Heart left ventricle (tissue), 16 donors: ENCODE results near the gene ABCC11. TPM values are rescaled to one million over a fixed set of nuclear protein-coding genes. Genes with fewer than 3 reads are reported as not detected.

ENCODE experiments used
- ATAC-seq, 4 donors: fragments of 200-7000 bp; cut with Tn5 transposase; one replicate each; pipeline ENCODE4 v1.9.1; 2020 to 2022; ENCODE audit warnings: moderate library complexity in 4 of 4, mild to moderate bottlenecking in 3 of 4, moderate number of reproducible peaks in 1 of 4
- DNase-seq, 5 donors: peaks; one replicate each; pipeline ENCODE4 v3.0.0-alpha.2; 2020
- H3K27ac ChIP-seq, 12 donors: fragments of 200-600 bp; sonication (generic) in 4 of 12; one replicate each; pipeline versions ENCODE4 v1.5.0 to v1.8.0; 2016 to 2022; ENCODE audit warnings: mild to moderate bottlenecking in 2 of 12
- H3K27me3 ChIP-seq, 9 donors: fragments of 200-600 bp; sonication (generic) in 2 of 9; one replicate each; pipeline versions ENCODE4 v1.5.1 to v1.8.0; 2016 to 2022; ENCODE audit warnings: mild to moderate bottlenecking in 3 of 9
- H3K36me3 ChIP-seq, 9 donors: fragments of 200-600 bp; sonication (generic) in 2 of 9; one replicate each; pipeline versions ENCODE4 v1.5.0 to v1.8.0; 2018 to 2022; ENCODE audit warnings: mild to moderate bottlenecking in 2 of 9
- H3K4me1 ChIP-seq, 12 donors: fragments of 200-600 bp; sonication (generic) in 4 of 12; one replicate each; pipeline versions ENCODE4 v1.5.0 to v1.8.0; 2016 to 2022; ENCODE audit warnings: mild to moderate bottlenecking in 3 of 12
- H3K4me3 ChIP-seq, 12 donors: fragments of 200-600 bp; sonication (generic) in 4 of 12; one replicate each; pipeline versions ENCODE4 v1.5.0 to v1.8.0; 2017 to 2022; ENCODE audit warnings: mild to moderate bottlenecking in 9 of 12, moderate library complexity in 4 of 12
- H3K9me3 ChIP-seq, 12 donors: fragments of 200-600 bp; sonication (generic) in 4 of 12; one replicate each; pipeline versions ENCODE4 v1.5.0 to v1.8.0; 2016 to 2022; ENCODE audit warnings: mild to moderate bottlenecking in 1 of 12
- CTCF ChIP-seq, 12 donors: fragments of 200-600 bp; sonication (generic) in 4 of 12; IDR thresholded peaks; one replicate each; pipeline versions ENCODE4 v1.5.0 to v1.8.0; 2018 to 2022; ENCODE audit warnings: antibody characterized with exemption in 12 of 12, mild to moderate bottlenecking in 5 of 12
- POLR2A ChIP-seq, 2 donors: fragments of 450-650 bp; IDR thresholded peaks; one replicate each; pipeline ENCODE4 v1.6.1; 2017; ENCODE audit warnings: antibody characterized with exemption in 2 of 2, mild to moderate bottlenecking in 2 of 2, moderate library complexity in 2 of 2
- WGBS, 4 donors: extraction: QIAGEN DNeasy Blood & Tissue Kit in 2 of 4; methylation state at CpG; one replicate each; pipeline versions ENCODE4 v1.1.5 to v1.1.7; 2013 to 2018; 5-methylcytosine and 5-hydroxymethylcytosine counted together
- intact Hi-C, 10 donors: fragments of 100-400 bp; cut with DNase I; formaldehyde crosslinking; loops; one replicate each; pipeline versions ENCODE4 v1.11.1 to v1.14.2; 2022
- polyA plus RNA-seq, 2 donors: library from polyadenylated mRNA; stranded (reverse); fragments of 200-250 nt; gene quantifications; one replicate each; pipeline ENCODE4 v1.2.3, GENCODE V29; 2013
- total RNA-seq, 9 donors: library from RNA; depleted of rRNA in 2 of 9; stranded (reverse); fragments of >200 nt in 2 of 9; fragmentation: NEBNext Ultra II Directional in 3 of 9; extraction: Animal tissue kit (Norgen Biotek cat#: 25700) in 3 of 9; gene quantifications; one replicate each; pipeline versions ENCODE4 v1.1.0 to v1.2.4, GENCODE V29; 2016 to 2023
- donor health status: ischemic (EF 13 %, LVEDD 7.1; RV severe dilation, severe dysfunction).
- donor health status: healthy with polysubstance abuse.
- donor health status: DM: no; HTN: yes; CAD: no.
- donor health status: DM: no; HTN: no; CAD: no.
- donor health status: ischemic (EF 25% LVEDD 6.9; RV normal size, moderate dysfunction).
- donor health status: ischemic (EF 25% LVEDD 5.7; RV mildly dilated, moderate dysfunction).
- donor health status: healthy.
- donor health status: DM: yes; HTN: yes; CAD: no.
- donor health status: ischemic (EF 35%, LVEDD 5.7; RV mildly dilated, moderate dysfunction).
- donor health status: nonischemic (EF 11% LVEDD 7.7; RV severe dilation, severe dysfunction).
- donor health status: DM: yes; HTN: yes; CAD: no.
- donor health status: PGD.
- donor health status: ischemic (EF 29% LVEDD 5.4; RV normal size, mild dysfunction).
- donor health status: nonischemic (EF 23%, LVEDD 6.1; RV moderate dilation, normal function).

The ABCC11 gene
- total and polyA plus RNA-seq, 11 donors, result 0.03 to 0.48 (median 0.20) TPM; not detected in 6

GRCh38 chr16:48162839-48163410, 84.4 kb downstream of the ABCC11 start:
- ATAC-seq (no peak), DNase-seq (no peak)
- Histone ChIP-seq H3K27ac (no peak overlapping the region), H3K36me3 (no peaks in the 10 kb centered on the region), H3K4me1 (peaks cover 0 to 10% (median 5%) of the 10 kb centered on the region in 12 donors), H3K27me3 (no peaks in the 10 kb centered on the region), H3K4me3 (no peak overlapping the region), H3K9me3 (no peaks in the 10 kb centered on the region)
- 79 to 100% (median 81%) methylated on average over 6 to 9 of the region's 9 CpGs for WGBS, 4 donors
- intact Hi-C loops, result loop anchor here in 9 of 10 donors (5.0 to 10.0 kb wide), 7 partner anchors 908 to 1608 kb away; no protein-coding TSS in a partner anchor
- TF ChIP-seq POLR2A (IDR thresholded peaks at IDR 0.05) (no peak), CTCF (IDR thresholded peaks at IDR 0.05) (no peak)

- ATAC-seq, result no peak
Measured at GRCh38 chr16:48161906-48162305, 85.4 kb downstream of the ABCC11 start.

GRCh38 chr16:48160575-48160974, 86.8 kb downstream of the ABCC11 start:
- Histone ChIP-seq H3K4me1 (peaks cover 0 to 19% (median 13%) of the 10 kb centered on the region in 12 donors), H3K27me3 (peaks cover 0 to 3% (median 0%) of the 10 kb centered on the region in 9 donors), H3K36me3 (no peaks in the 10 kb centered on the region), H3K4me3 (no peak overlapping the region), H3K9me3 (no peaks in the 10 kb centered on the region), H3K27ac (no peak overlapping the region)
- intact Hi-C loops, result loop anchor here in 9 of 10 donors (2.0 to 10.0 kb wide), 8 partner anchors 906 to 1606 kb away; no protein-coding TSS in a partner anchor
- ATAC-seq (no peak), DNase-seq (no peak)
- 82 to 91% (median 84%) methylated on average over 6 of the region's 6 CpGs for WGBS, 4 donors
- TF ChIP-seq CTCF (IDR thresholded peaks at IDR 0.05) (no peak), POLR2A (IDR thresholded peaks at IDR 0.05) (no peak)

More at GRCh38 chr16:48161906-48162305, 85.4 kb downstream of the ABCC11 start:
- DNase-seq, result no peak
- H3K27ac ChIP-seq, result no peak overlapping the region
- TF ChIP-seq POLR2A (IDR thresholded peaks at IDR 0.05) (no peak), CTCF (IDR thresholded peaks at IDR 0.05) (no peak)
- no peaks in the 10 kb centered on the region for H3K9me3 ChIP-seq
- H3K27me3 ChIP-seq, result no peaks in the 10 kb centered on the region
- whole genome bisulfite sequencing, 4 donors, result 76 to 82% (median 76%) methylated on average over 4 of the region's 4 CpGs
- no peak overlapping the region for H3K4me3 ChIP-seq
- intact Hi-C loops, result loop anchor here in 9 of 10 donors (2.0 to 10.0 kb wide), 8 partner anchors 907 to 1607 kb away; no protein-coding TSS in a partner anchor
- H3K36me3 ChIP-seq, result no peaks in the 10 kb centered on the region
- H3K4me1 ChIP-seq, result peaks cover 0 to 11% (median 5%) of the 10 kb centered on the region in 12 donors

- peaks cover 0 to 17% (median 6%) of the 10 kb centered on the region in 12 donors for H3K4me1 ChIP-seq
- no peaks in the 10 kb centered on the region for H3K36me3 ChIP-seq
- peaks cover 0 to 3% (median 0%) of the 10 kb centered on the region in 9 donors for H3K27me3 ChIP-seq
- no peak for ATAC-seq
- H3K27ac ChIP-seq, result no peak overlapping the region
- 73 to 76% (median 74%) methylated on average over 3 to 4 of the region's 4 CpGs for WGBS, 4 donors
- TF ChIP-seq POLR2A (IDR thresholded peaks at IDR 0.05) (no peak), CTCF (IDR thresholded peaks at IDR 0.05) (no peak)
- no peak overlapping the region for H3K4me3 ChIP-seq
- no peak for DNase-seq
- intact Hi-C loops, result loop anchor here in 8 of 10 donors (2.0 to 10.0 kb wide), 9 partner anchors 106 to 1211 kb away; partner anchors contain the start of gene NETO2 (in 6 of the 8)
- H3K9me3 ChIP-seq, result no peaks in the 10 kb centered on the region
Measured at GRCh38 chr16:48158296-48158695, 89.0 kb downstream of the ABCC11 start.
